ENCODE measurements around the gene FBL. TPM values are rescaled to one million over a fixed set of nuclear protein-coding genes. Genes with fewer than 3 reads are reported as not detected.
A peak's percentile ranks its signal among the peaks of the same experiment; 100 is the strongest.
"Not testable (repeated sequence)": the region's sequence is repeated elsewhere in the genome, so short reads cannot be mapped to it uniquely, and the experiment has no call there.

Gene FBL
- total and polyA plus RNA-seq, 2 donors (not counting 1 experiment from before 2014, with no cell fraction given): 253 to 376 TPM

- H3K36me3 ChIP-seq (replicated peaks in 1 of 2; ENCODE audit: control extremely low read depth in 1 of 2, control insufficient read depth in 1 of 2, extremely low read depth in 1 of 2, insufficient read depth in 2 of 2, low read length in 1 of 2); H3K4me3 Mint-ChIP-seq; H3K4me3 ChIP-seq (ENCODE audit: control extremely low read depth in 1 of 5, extremely low read depth in 1 of 5, insufficient read depth in 1 of 5, low read depth in 2 of 5, low read length in 4 of 5); H3K79me2 ChIP-seq (ENCODE audit: control insufficient read depth, insufficient read depth, low read length); H3K4me1 ChIP-seq (ENCODE audit: control insufficient read depth in 2 of 2, insufficient read depth in 2 of 2, low read length in 2 of 2); H3K27ac Mint-ChIP-seq; ATAC-seq (ENCODE audit: low read depth); POLR2A ChIA-PET; H3K27me3 ChIP-seq (replicated peaks in 1 of 4; ENCODE audit: control extremely low read depth in 1 of 4, control insufficient read depth in 3 of 4, insufficient read depth in 4 of 4, low read length in 3 of 4); CTCF ChIA-PET; H3K9ac ChIP-seq (ENCODE audit: low read length); H3K4me2 ChIP-seq (replicated peaks; ENCODE audit: low read depth, low read length, poor library complexity, severe bottlenecking); H3K9me3 Mint-ChIP-seq (ENCODE audit: insufficient read depth); H2AFZ ChIP-seq (ENCODE audit: insufficient read depth, low read depth, low read length, poor library complexity, severe bottlenecking); intact Hi-C loops (cut with micrococcal nuclease); H3K9me3 ChIP-seq (ENCODE audit: control extremely low read depth in 1 of 3, control insufficient read depth in 2 of 3, insufficient read depth in 1 of 3, low read length in 2 of 3); DNase-seq; H4K20me1 ChIP-seq (ENCODE audit: control insufficient read depth, insufficient read depth, low read length, poor library complexity, severe bottlenecking); H3K27me3 Mint-ChIP-seq; H3K27ac ChIP-seq (ENCODE audit: low read length in 2 of 2); H3K4me1 Mint-ChIP-seq: not testable (repeated sequence)
- 89% methylated on average over 7 of the region's 29 CpGs for WGBS (ENCODE audit: insufficient coverage)
Measured at GRCh38 chr19:39893366-39894235, 47.4 kb upstream of the FBL start.

GRCh38 chr19:39892506-39892902, 46.3 kb upstream of the FBL start:
- intact Hi-C loops (cut with micrococcal nuclease): not testable (repeated sequence)

GRCh38 chr19:39891660-39892505, 45.7 kb upstream of the FBL start:
- POLR2A ChIA-PET: interaction anchor here (0.5 kb wide), 1 partner anchor 17 kb away, joined by 6 read pairs; no protein-coding TSS in a partner anchor
- H3K79me2 ChIP-seq (ENCODE audit: control insufficient read depth, insufficient read depth, low read length); H3K4me1 Mint-ChIP-seq; H3K27me3 ChIP-seq (replicated peaks in 1 of 4; ENCODE audit: control extremely low read depth in 1 of 4, control insufficient read depth in 3 of 4, insufficient read depth in 4 of 4, low read length in 3 of 4); H4K20me1 ChIP-seq (ENCODE audit: control insufficient read depth, insufficient read depth, low read length, poor library complexity, severe bottlenecking); H3K4me3 Mint-ChIP-seq; H3K27me3 Mint-ChIP-seq; CTCF ChIA-PET; H3K36me3 ChIP-seq (replicated peaks in 1 of 2; ENCODE audit: control extremely low read depth in 1 of 2, control insufficient read depth in 1 of 2, extremely low read depth in 1 of 2, insufficient read depth in 2 of 2, low read length in 1 of 2); H3K9me3 ChIP-seq (ENCODE audit: control extremely low read depth in 1 of 3, control insufficient read depth in 2 of 3, insufficient read depth in 1 of 3, low read length in 2 of 3); ATAC-seq (ENCODE audit: low read depth); H2AFZ ChIP-seq (ENCODE audit: insufficient read depth, low read depth, low read length, poor library complexity, severe bottlenecking); H3K4me3 ChIP-seq (ENCODE audit: control extremely low read depth in 1 of 5, extremely low read depth in 1 of 5, insufficient read depth in 1 of 5, low read depth in 2 of 5, low read length in 4 of 5); H3K9me3 Mint-ChIP-seq (ENCODE audit: insufficient read depth); H3K4me2 ChIP-seq (replicated peaks; ENCODE audit: low read depth, low read length, poor library complexity, severe bottlenecking); H3K27ac ChIP-seq (ENCODE audit: low read length in 2 of 2); H3K27ac Mint-ChIP-seq; intact Hi-C loops (cut with micrococcal nuclease); H3K9ac ChIP-seq (ENCODE audit: low read length); H3K4me1 ChIP-seq (ENCODE audit: control insufficient read depth in 2 of 2, insufficient read depth in 2 of 2, low read length in 2 of 2): not testable (repeated sequence)
- peak; percentile 38 for DNase-seq
- WGBS (ENCODE audit: insufficient coverage): 72% methylated on average over 59 of the region's 64 CpGs

More at GRCh38 chr19:39892506-39892902, 46.3 kb upstream of the FBL start:
- H3K36me3 ChIP-seq (replicated peaks in 1 of 2; ENCODE audit: control extremely low read depth in 1 of 2, control insufficient read depth in 1 of 2, extremely low read depth in 1 of 2, insufficient read depth in 2 of 2, low read length in 1 of 2); H3K4me3 Mint-ChIP-seq; H3K27me3 ChIP-seq (replicated peaks in 1 of 4; ENCODE audit: control extremely low read depth in 1 of 4, control insufficient read depth in 3 of 4, insufficient read depth in 4 of 4, low read length in 3 of 4); CTCF ChIA-PET; H4K20me1 ChIP-seq (ENCODE audit: control insufficient read depth, insufficient read depth, low read length, poor library complexity, severe bottlenecking); H3K27me3 Mint-ChIP-seq; ATAC-seq (ENCODE audit: low read depth); POLR2A ChIA-PET; H3K27ac Mint-ChIP-seq; H2AFZ ChIP-seq (ENCODE audit: insufficient read depth, low read depth, low read length, poor library complexity, severe bottlenecking); H3K9me3 Mint-ChIP-seq (ENCODE audit: insufficient read depth); H3K4me1 ChIP-seq (ENCODE audit: control insufficient read depth in 2 of 2, insufficient read depth in 2 of 2, low read length in 2 of 2); H3K4me1 Mint-ChIP-seq; H3K9me3 ChIP-seq (ENCODE audit: control extremely low read depth in 1 of 3, control insufficient read depth in 2 of 3, insufficient read depth in 1 of 3, low read length in 2 of 3); H3K9ac ChIP-seq (ENCODE audit: low read length); H3K27ac ChIP-seq (ENCODE audit: low read length in 2 of 2); H3K4me3 ChIP-seq (ENCODE audit: control extremely low read depth in 1 of 5, extremely low read depth in 1 of 5, insufficient read depth in 1 of 5, low read depth in 2 of 5, low read length in 4 of 5); H3K4me2 ChIP-seq (replicated peaks; ENCODE audit: low read depth, low read length, poor library complexity, severe bottlenecking); DNase-seq; H3K79me2 ChIP-seq (ENCODE audit: control insufficient read depth, insufficient read depth, low read length): not testable (repeated sequence)
- WGBS (ENCODE audit: insufficient coverage): 75% methylated on average over 4 of the region's 5 CpGs

Data from B cell (primary cell).